Ishikawa (cell line): ENCODE measurements around the gene RBBP4.
A peak's percentile ranks its signal among the peaks of the same experiment; 100 is the strongest.

Source experiments
- CREB1 ChIP-seq: IDR thresholded peaks from 2 replicates; pipeline ENCODE4 v1.6.1; 2012; ENCODE audit warnings: low read depth
- MAX ChIP-seq: IDR thresholded peaks from 2 replicates; pipeline ENCODE4 v1.6.1; 2012
- TCF12 ChIP-seq: IDR thresholded peaks from 2 replicates; pipeline ENCODE4 v1.6.1; 2012; ENCODE audit warnings: low read depth
- YY1 ChIP-seq: IDR thresholded peaks from 2 replicates; pipeline ENCODE4 v1.6.1; 2012; ENCODE audit warnings: low read depth
- TF ChIP-seq, protein P1 (sequence below): IDR thresholded peaks from 2 replicates; pipeline ENCODE4 v1.6.1; 2012

DNA sequence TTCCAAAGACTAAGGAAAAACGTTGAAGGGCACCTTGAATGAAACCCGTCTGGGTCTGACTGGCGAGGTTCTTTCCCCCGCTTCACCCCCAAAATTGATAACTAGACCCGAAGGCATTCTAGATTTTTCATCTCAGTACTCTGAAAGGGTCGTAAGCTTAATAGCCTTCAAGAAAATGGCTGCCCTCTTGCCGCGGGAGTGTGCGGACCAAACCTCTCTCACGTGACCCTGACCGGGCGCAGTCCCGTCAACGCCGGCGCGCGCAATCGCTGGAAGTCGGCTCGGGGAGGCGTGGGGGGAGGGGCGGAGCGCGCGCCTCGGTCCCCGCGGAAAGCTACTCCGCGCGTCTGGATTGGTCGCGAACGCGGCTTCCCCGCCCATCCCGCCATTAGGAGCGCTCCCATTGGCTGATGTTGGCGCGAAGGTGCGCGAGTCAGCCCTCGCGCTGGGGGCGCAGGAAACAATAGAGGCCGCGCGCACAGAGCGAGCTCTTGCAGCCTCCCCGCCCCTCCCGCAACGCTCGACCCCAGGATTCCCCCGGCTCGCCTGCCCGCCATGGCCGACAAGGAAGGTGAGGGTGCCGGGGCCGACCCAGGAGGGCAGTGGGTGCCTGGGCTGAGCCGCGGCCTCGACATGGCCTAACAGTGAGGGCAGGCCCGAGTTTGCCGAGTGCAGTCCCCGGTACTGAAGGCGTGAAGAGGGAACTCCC lies at the start of gene RBBP4:
- TF ChIP-seq, protein P1, sequence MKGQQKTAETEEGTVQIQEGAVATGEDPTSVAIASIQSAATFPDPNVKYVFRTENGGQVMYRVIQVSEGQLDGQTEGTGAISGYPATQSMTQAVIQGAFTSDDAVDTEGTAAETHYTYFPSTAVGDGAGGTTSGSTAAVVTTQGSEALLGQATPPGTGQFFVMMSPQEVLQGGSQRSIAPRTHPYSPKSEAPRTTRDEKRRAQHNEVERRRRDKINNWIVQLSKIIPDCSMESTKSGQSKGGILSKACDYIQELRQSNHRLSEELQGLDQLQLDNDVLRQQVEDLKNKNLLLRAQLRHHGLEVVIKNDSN: peak; percentile 96
- TF ChIP-seq CREB1 (no peak; the same call in none of the 2 replicates), MAX (peak; percentile 95), YY1 (peak; percentile 85), TCF12 (peak; percentile 36; the same call in 1 of the 2 replicates)
